A549 (cell line): Measurements from ENCODE around the gene GPRIN1. TPM values are rescaled to one million over a fixed set of nuclear protein-coding genes. Genes with fewer than 3 reads are reported as not detected.

Experiments
- ATAC-seq, 2 experiments: fragments of 200-7000 bp in 1 of 2; fragments of >200 bp in 1 of 2; cut with Nextera tagmentation in 1 of 2; cut with Tn5 transposase in 1 of 2; 3 replicates each; pipeline versions ENCODE4 v1.8.0 to v1.9.1; 2018 to 2020; ENCODE audit warnings: mild to moderate bottlenecking in 1 of 2, moderate library complexity in 1 of 2
- CTCF ChIA-PET: fragments of 300-600 bp; sonication (Branson Sonifier 250); formaldehyde crosslinking; extraction: SDS; loops from one replicate; lab custom pipeline; 2021; ENCODE audit warnings: antibody characterized with exemption, inconsistent platforms; lab: Yijun Ruan, JAX
- POLR2A ChIA-PET: fragments of 350-600 bp; formaldehyde crosslinking; extraction: SDS; loops from one replicate; lab custom pipeline; 2021; ENCODE audit warnings: antibody characterized with exemption, inconsistent platforms; lab: Yijun Ruan, JAX
- DNase-seq, 2 experiments: peaks; one replicate each; pipeline versions ENCODE4 v3.0.0 to v3.0.0-alpha.2; 2011 to 2016; ENCODE audit warnings: low read depth in 1 of 2, low spot score in 1 of 2
- FAIRE-seq: peaks from 2 replicates; lab custom pipeline; 2011; peaks lifted over from hg19 to GRCh38; lab: Jason Lieb, UNC
- H3K27ac ChIP-seq, 2 experiments: fragments of >200 bp; sonication (Bioruptor Twin); formaldehyde crosslinking; 3 replicates each; pipeline ENCODE4 v1.5.1; 2016 to 2017
- H3K4me1 ChIP-seq: fragments of >200 bp; sonication (Bioruptor Twin); formaldehyde crosslinking; 3 replicates; pipeline ENCODE4 v1.6.1; 2016
- H3K4me2 ChIP-seq: fragments of >200 bp; sonication (Bioruptor Twin); formaldehyde crosslinking; 3 replicates; pipeline ENCODE4 v1.6.1; 2016
- H3K4me3 ChIP-seq: fragments of >200 bp; sonication (Bioruptor Twin); formaldehyde crosslinking; 3 replicates; pipeline ENCODE4 v1.5.1; 2016
- H3K9me3 ChIP-seq: fragments of >200 bp; sonication (Bioruptor Twin); formaldehyde crosslinking; 3 replicates; pipeline ENCODE4 v1.6.1; 2016
- CBX8 ChIP-seq: fragments of 200-600 bp; sonication (generic); IDR thresholded peaks from 2 replicates; pipeline ENCODE4 v1.6.1; 2016
- CHD2 ChIP-seq: fragments of 150-350 bp; IDR thresholded peaks from 2 replicates; pipeline ENCODE4 v1.6.1; 2014; ENCODE audit warnings: low read length; ENCODE audit not compliant: partially characterized antibody
- FOSL2 ChIP-seq, 2 experiments: fragments of 450-650 bp in 1 of 2; fragments of >200 bp in 1 of 2; sonication (Bioruptor Twin) in 1 of 2; formaldehyde crosslinking; IDR thresholded peaks; 2 replicates each; pipeline versions ENCODE4 v1.5.0 to v1.6.1; 2016 to 2020; ENCODE audit warnings: mild to moderate bottlenecking in 1 of 2, moderate library complexity in 1 of 2
- FOXS1 ChIP-seq: fragments of 250-450 bp; sonication (Bioruptor Pico); IDR thresholded peaks from 2 replicates; pipeline ENCODE4 v1.5.0; 2020; ENCODE audit warnings: mild to moderate bottlenecking, moderate library complexity
- GATA3 ChIP-seq: IDR thresholded peaks from 2 replicates; pipeline ENCODE4 v1.6.1; 2012; ENCODE audit warnings: borderline replicate concordance
- HDAC2 ChIP-seq: fragments of 200-600 bp; sonication (generic); IDR thresholded peaks from 2 replicates; pipeline ENCODE4 v1.6.1; 2016
- HEYL ChIP-seq: fragments of 250-450 bp; sonication (Bioruptor Pico); IDR thresholded peaks from 2 replicates; pipeline ENCODE4 v1.8.0; 2021; ENCODE audit warnings: mild to moderate bottlenecking, moderate library complexity
- HOXA7 ChIP-seq: fragments of 250-450 bp; sonication (Bioruptor Pico); IDR thresholded peaks from 2 replicates; pipeline ENCODE4 v1.5.0; 2020; ENCODE audit warnings: mild to moderate bottlenecking, moderate library complexity
- MAZ ChIP-seq: fragments of 150-350 bp; IDR thresholded peaks from 2 replicates; pipeline ENCODE4 v1.6.1; 2014; ENCODE audit warnings: antibody characterized with exemption, low read depth, low read length, borderline replicate concordance
- NPAS2 ChIP-seq: fragments of 250-450 bp; sonication (Bioruptor Pico); IDR thresholded peaks from 2 replicates; pipeline ENCODE4 v1.8.0; 2022; ENCODE audit warnings: mild to moderate bottlenecking, moderate library complexity, borderline replicate concordance
- NR3C1 ChIP-seq: fragments of >200 bp; sonication (Bioruptor Twin); formaldehyde crosslinking; IDR thresholded peaks from 3 replicates; pipeline ENCODE4 v1.6.1; 2017
- POLR2A ChIP-seq: IDR thresholded peaks from 2 replicates; pipeline ENCODE4 v1.6.1; 2012; ENCODE audit warnings: mild to moderate bottlenecking, low read length
- SREBF2 ChIP-seq: fragments of 450-650 bp; IDR thresholded peaks from 2 replicates; pipeline ENCODE4 v1.6.1; 2014; ENCODE audit warnings: mild to moderate bottlenecking, moderate library complexity
- ZC3H11A ChIP-seq: fragments of 450-650 bp; IDR thresholded peaks from 2 replicates; pipeline ENCODE4 v1.6.1; 2014; ENCODE audit warnings: antibody characterized with exemption, mild to moderate bottlenecking
- ZSCAN20 ChIP-seq: fragments of 250-450 bp; sonication (Bioruptor Pico); IDR thresholded peaks from 2 replicates; pipeline ENCODE4 v1.8.0; 2022; ENCODE audit warnings: mild to moderate bottlenecking, moderate library complexity
- WGBS: methylation state at CpG from one replicate; pipeline ENCODE4 v1.1.6; 2017; ENCODE audit errors: missing lambda C conversion rate; 5-methylcytosine and 5-hydroxymethylcytosine counted together
- polyA plus RNA-seq, 4 experiments: library from polyadenylated mRNA; depleted of rRNA in 3 of 4; stranded (reverse); fragments of >200 nt; fragmentation: RNase III in 1 of 4; extraction: RNeasy Plus Mini Kit Qiagen cat#74134 plus additional on column Dnase treatment in 1 of 4; gene quantifications; 2 replicates in 3 of 4; 3 replicates in 1 of 4; pipeline ENCODE4 v1.2.3, GENCODE V29; 2011 to 2017
- TF ChIP-seq, protein P1 (sequence below): fragments of >200 bp; sonication (Bioruptor Twin); formaldehyde crosslinking; IDR thresholded peaks from 2 replicates; pipeline ENCODE4 v1.6.1; 2016
- TF ChIP-seq, protein P2 (sequence below): fragments of 250-450 bp; sonication (Bioruptor Pico); IDR thresholded peaks from 2 replicates; pipeline ENCODE4 v1.5.0; 2020; ENCODE audit warnings: low read depth, mild to moderate bottlenecking, moderate library complexity
- TF ChIP-seq, protein P3 (sequence below): fragments of 450-650 bp; IDR thresholded peaks from 2 replicates; pipeline ENCODE4 v1.6.1; 2014; ENCODE audit warnings: antibody characterized with exemption
- TF ChIP-seq, protein P4 (sequence below): fragments of 250-450 bp; sonication (Bioruptor Pico); IDR thresholded peaks from 2 replicates; pipeline ENCODE4 v1.5.0; 2021; ENCODE audit warnings: mild to moderate bottlenecking, moderate library complexity, borderline replicate concordance
- TF ChIP-seq, protein P5 (sequence below): fragments of 150-350 bp; IDR thresholded peaks from 2 replicates; pipeline ENCODE4 v1.6.1; 2014; ENCODE audit warnings: low read depth, mild to moderate bottlenecking, low read length

The GPRIN1 gene
- polyA plus RNA-seq, 2 of the 4 experiments (the other 2 are of a cell fraction) = 3.1 to 6.7 TPM

DNA sequence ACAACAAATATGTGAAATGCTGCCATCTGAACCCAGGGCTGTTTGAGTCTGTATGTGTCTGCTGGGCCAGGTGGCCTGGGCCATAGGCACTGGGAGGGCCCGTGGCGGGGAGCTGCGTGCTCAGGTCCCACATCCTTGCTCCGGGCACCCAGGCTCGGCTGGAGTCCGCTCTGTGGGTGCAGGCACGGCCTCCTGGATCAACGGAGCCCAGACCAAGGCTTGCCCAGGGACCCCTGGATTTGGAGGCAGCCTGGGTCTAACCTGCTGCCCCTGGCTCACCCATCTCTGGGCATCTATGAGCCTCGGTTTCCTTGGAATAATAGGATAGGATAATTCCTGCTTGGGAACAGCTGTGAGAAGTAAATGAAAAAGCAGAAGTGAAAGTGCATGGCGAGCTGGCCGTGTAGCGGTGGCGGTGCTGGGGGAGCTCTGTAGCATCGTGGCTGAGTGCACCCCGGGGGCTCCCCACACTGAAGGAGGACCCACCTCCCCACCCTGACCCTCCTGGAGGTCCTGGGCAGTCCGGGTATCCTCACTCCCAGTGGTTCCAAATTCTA, 59.6 kb downstream of the GPRIN1 start:
- H3K4me3 ChIP-seq = no peak overlapping the region
- ChIA-PET CTCF (interaction anchor here (1.1 to 4.3 kb wide), 3 partner anchors 22 to 134 kb away, joined by 3 to 18 read pairs (median 3); partner anchors contain the start of genes CLTB and FAF2), POLR2A (no interaction called here)
- ATAC-seq = no peak
- no peak for DNase-seq
- H3K9me3 ChIP-seq = no peaks in the 10 kb centered on the region
- peaks cover 41% of the 10 kb centered on the region for H3K4me1 ChIP-seq
- TF ChIP-seq FOXS1 (CRISPR knock-in tag) = no peak
- no peak for TF ChIP-seq HOXA7
- TF ChIP-seq ZC3H11A = no peak
- no peak for TF ChIP-seq NPAS2 (CRISPR knock-in tag)
- no peak for TF ChIP-seq HEYL (CRISPR knock-in tag)
- TF ChIP-seq, protein P1, sequence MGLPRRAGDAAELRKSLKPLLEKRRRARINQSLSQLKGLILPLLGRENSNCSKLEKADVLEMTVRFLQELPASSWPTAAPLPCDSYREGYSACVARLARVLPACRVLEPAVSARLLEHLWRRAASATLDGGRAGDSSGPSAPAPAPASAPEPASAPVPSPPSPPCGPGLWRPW = no peak
- no peak for TF ChIP-seq GATA3
- H3K4me2 ChIP-seq = no peak overlapping the region
- no peak for FAIRE-seq
- no peak overlapping the region for H3K27ac ChIP-seq
- 80% methylated on average over 15 of the region's 16 CpGs for WGBS

DNA sequence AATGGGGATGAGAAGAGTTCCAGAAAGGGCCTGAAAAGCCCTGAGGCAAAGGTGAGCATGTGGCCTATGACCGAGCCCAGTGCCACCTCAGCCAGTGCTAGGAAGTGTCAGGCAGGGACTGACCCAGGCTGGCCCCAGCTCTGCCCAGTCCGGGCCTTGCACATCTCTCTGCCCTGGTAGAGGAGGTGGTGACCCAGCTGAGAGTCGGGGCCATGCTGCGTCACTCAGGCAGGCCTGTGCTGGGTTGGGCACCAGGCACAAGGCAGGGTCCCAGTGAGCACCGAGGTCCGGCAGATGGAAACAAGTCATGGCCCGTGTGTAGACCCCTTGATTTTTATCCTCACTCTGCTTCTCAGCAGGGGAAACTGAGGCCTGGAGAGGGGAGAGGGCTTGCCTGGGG, 60.1 kb downstream of the GPRIN1 start:
- 83% methylated on average over 6 of the region's 7 CpGs for WGBS
- peaks cover 44% of the 10 kb centered on the region for H3K4me1 ChIP-seq
- TF ChIP-seq, protein P2, sequence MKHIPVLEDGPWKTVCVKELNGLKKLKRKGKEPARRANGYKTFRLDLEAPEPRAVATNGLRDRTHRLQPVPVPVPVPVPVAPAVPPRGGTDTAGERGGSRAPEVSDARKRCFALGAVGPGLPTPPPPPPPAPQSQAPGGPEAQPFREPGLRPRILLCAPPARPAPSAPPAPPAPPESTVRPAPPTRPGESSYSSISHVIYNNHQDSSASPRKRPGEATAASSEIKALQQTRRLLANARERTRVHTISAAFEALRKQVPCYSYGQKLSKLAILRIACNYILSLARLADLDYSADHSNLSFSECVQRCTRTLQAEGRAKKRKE (CRISPR knock-in tag) = no peak
- no peak for TF ChIP-seq HDAC2
- TF ChIP-seq ZSCAN20 (CRISPR knock-in tag) = no peak
- no peak for TF ChIP-seq GATA3
- TF ChIP-seq, protein P3, sequence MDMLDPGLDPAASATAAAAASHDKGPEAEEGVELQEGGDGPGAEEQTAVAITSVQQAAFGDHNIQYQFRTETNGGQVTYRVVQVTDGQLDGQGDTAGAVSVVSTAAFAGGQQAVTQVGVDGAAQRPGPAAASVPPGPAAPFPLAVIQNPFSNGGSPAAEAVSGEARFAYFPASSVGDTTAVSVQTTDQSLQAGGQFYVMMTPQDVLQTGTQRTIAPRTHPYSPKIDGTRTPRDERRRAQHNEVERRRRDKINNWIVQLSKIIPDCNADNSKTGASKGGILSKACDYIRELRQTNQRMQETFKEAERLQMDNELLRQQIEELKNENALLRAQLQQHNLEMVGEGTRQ = no peak
- ChIA-PET POLR2A (no interaction called here), CTCF (interaction anchor here (1.0 to 4.3 kb wide), 5 partner anchors 13 to 133 kb away, joined by 3 to 18 read pairs (median 4); partner anchors contain the start of gene RNF44)
- no peak for DNase-seq
- H3K4me3 ChIP-seq = no peak overlapping the region
- ATAC-seq = no peak
- no peak overlapping the region for H3K4me2 ChIP-seq
- FAIRE-seq = no peak
- 0 out of 6 replicates have a peak overlapping the region, but pooled peaks of 1 of the 2 experiments have one; percentile 10 for H3K27ac ChIP-seq
- H3K9me3 ChIP-seq = no peaks in the 10 kb centered on the region

DNA sequence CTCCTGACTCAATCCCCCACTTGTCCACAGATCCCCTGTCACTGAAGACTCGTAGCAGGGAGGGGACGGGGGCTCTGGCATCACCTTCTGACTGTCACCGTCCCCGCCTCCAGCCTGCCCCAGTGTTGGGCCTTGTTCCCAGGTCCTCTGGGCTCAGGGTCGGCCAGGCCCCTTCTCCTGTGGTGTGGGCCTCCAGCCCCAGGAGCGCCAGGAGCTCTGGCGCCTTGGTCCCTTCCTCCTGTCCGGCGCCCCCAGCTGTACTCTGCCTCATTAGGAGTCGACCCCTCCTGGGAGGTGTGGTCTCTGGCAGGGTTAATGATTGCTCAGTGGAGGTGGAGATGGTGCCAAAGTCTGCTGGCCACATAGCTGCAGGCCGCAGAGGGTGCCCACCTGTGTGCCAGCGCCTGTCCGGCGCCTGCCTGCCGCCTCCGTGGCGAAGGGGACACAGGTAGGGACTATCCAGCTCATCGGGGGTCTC, 61.0 kb downstream of the GPRIN1 start, which contains the start of gene CDHR2:
Gene CDHR2 (plus strand): TSS at position 376 of the 478 bp plus-strand sequence. CDS start 16,011 bp downstream, outside the sequence.
- H3K4me3 ChIP-seq = no peak within 1 kb of the TSS
- no peak within 1 kb of the TSS for H3K4me2 ChIP-seq
- FAIRE-seq (no peak), DNase-seq (no peak), ATAC-seq (no peak)
- H3K9me3 ChIP-seq = no peaks in the 10 kb centered on the region
- CTCF ChIA-PET = interaction anchor here (1.0 to 4.3 kb wide), 5 partner anchors 12 to 132 kb away, joined by 3 to 18 read pairs (median 4); partner anchors contain the start of gene RNF44
- H3K27ac ChIP-seq = 0 out of 6 replicates have a peak within 1 kb of the TSS, but pooled peaks of 1 of the 2 experiments have one; percentile 10
- WGBS = 82% methylated on average over 15 of the region's 18 CpGs
- POLR2A ChIA-PET = interaction anchor here (1.0 kb wide), 1 partner anchor 102 kb away, joined by 3 read pairs; no protein-coding TSS in a partner anchor
- no peak for TF ChIP-seq POLR2A
- no peak for TF ChIP-seq MAZ
- TF ChIP-seq, protein P4, sequence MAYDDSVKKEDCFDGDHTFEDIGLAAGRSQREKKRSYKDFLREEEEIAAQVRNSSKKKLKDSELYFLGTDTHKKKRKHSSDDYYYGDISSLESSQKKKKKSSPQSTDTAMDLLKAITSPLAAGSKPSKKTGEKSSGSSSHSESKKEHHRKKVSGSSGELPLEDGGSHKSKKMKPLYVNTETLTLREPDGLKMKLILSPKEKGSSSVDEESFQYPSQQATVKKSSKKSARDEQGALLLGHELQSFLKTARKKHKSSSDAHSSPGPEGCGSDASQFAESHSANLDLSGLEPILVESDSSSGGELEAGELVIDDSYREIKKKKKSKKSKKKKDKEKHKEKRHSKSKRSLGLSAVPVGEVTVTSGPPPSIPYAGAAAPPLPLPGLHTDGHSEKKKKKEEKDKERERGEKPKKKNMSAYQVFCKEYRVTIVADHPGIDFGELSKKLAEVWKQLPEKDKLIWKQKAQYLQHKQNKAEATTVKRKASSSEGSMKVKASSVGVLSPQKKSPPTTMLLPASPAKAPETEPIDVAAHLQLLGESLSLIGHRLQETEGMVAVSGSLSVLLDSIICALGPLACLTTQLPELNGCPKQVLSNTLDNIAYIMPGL (CRISPR knock-in tag) = no peak
- TF ChIP-seq FOSL2 (IDR thresholded peaks at IDR 0.05) = no peak
- no peak for TF ChIP-seq FOSL2 (CRISPR knock-in tag; IDR thresholded peaks at IDR 0.05)
- no peak for TF ChIP-seq CBX8
- no peak for TF ChIP-seq NR3C1
- TF ChIP-seq, protein P5, sequence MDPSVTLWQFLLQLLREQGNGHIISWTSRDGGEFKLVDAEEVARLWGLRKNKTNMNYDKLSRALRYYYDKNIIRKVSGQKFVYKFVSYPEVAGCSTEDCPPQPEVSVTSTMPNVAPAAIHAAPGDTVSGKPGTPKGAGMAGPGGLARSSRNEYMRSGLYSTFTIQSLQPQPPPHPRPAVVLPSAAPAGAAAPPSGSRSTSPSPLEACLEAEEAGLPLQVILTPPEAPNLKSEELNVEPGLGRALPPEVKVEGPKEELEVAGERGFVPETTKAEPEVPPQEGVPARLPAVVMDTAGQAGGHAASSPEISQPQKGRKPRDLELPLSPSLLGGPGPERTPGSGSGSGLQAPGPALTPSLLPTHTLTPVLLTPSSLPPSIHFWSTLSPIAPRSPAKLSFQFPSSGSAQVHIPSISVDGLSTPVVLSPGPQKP = no peak
- TF ChIP-seq ZSCAN20 (CRISPR knock-in tag) = no peak
- TF ChIP-seq CHD2 = no peak
- no peak for TF ChIP-seq SREBF2
- H3K4me1 ChIP-seq = peaks cover 46% of the 10 kb centered on the region
